Activated T-helper 1 cell treated with anti-CD3 and anti-CD28 coated beads, Interleukin-2, amount 50 U/mL, for 16 hours (primary cell): ENCODE data around the gene SYT4.

Experiments used
- DNase-seq, 2 donors: peaks; one replicate each; pipeline ENCODE4 v3.0.0-alpha.2; 2020; ENCODE audit warnings: low read depth in 1 of 2, low spot score in 1 of 2

The SYT4 gene

DNA sequence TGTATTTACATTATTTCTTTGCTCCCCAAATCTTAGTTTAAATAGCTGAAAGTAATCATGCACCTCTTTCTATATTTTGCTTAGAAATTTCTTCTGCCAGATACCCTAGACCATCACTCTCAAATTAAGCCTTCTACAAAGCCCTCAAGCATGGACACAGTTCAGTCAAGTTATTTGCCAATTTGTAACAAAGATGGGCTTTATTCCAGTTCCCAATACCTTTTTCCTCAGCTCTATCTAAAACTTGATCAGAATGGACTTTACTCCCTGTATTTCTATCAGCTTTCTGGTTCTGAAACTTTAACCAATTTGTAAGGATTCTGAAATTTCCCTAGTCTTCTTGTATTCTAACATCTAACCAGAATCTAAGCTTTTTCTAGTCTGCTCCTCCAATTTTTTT is 56.6 kb downstream of the SYT4 start:
- DNase-seq, result no peak
